Gastrocnemius medialis (tissue), 4 donors: ENCODE measurements around the gene ADGRB3.

Experiments used
- CTCF ChIP-seq, 5 experiments: fragments of 450-650 bp in 3 of 5; fragments of 200-600 bp in 2 of 5; sonication (generic) in 2 of 5; IDR thresholded peaks in 4 of 5; conservative IDR thresholded peaks in 1 of 5; 1 replicate in 4 of 5; 2 replicates in 1 of 5; pipeline ENCODE4 v1.5.1; 2016 to 2019; ENCODE audit warnings: antibody characterized with exemption in 5 of 5, mild to moderate bottlenecking in 3 of 5, moderate library complexity in 3 of 5
- POLR2A ChIP-seq, 2 donors: fragments of 450-650 bp; IDR thresholded peaks; one replicate each; pipeline ENCODE4 v1.6.1; 2017; ENCODE audit warnings: antibody characterized with exemption in 2 of 2, mild to moderate bottlenecking in 2 of 2, moderate library complexity in 2 of 2

GRCh38 chr6:68988698-68989097 is 353.6 kb downstream of the ADGRB3 start:
- TF ChIP-seq POLR2A (IDR thresholded peaks at IDR 0.05) (no peak), CTCF (IDR thresholded peaks at IDR 0.05 in 4 of 5, conservative IDR thresholded peaks at IDR 0.05 in 1 of 5) (no peak)
